ENCODE results near the gene CPNE5. TPM values are rescaled to one million over a fixed set of nuclear protein-coding genes. Genes with fewer than 3 reads are reported as not detected.

CPNE5 gene
- total and polyA plus RNA-seq, 9 of the 15 experiments (the other 6 are each of a cell fraction or from before 2014, with no cell fraction given), result 0.14 to 1.0 (median 0.46) TPM; not detected in 2

DNA sequence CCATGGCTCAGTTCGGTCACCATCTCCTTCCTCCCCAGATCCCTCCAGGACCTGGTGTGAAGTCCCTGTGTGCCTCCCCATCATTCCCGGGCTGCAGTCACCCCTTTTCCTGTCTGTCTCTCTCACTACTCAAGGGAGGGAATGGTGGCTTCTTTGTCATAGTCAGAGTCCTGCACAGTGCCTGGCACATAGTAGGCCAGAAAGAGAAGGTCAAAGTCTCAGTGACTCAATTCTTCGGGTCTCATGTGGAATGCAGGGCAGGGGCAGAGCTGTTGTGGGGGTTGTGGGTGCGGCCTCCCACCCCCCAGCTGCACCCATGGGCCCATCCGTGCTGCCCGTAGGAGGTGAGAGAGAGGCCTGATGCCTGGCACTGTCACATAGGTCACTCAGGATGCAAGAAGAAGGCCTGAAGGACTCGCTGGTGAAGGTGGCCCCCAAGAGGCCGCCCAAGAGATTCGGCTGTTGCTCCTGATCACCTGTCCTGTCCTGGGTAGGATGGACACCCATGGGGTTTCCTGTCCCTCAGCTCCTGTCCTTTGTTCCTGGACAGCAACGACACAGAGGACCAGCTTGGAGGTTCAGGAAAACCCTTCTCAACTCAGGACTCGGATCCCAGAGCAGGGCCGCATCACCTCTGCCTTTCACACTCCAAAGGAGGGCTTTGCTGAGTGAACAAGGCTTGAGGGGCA, 107.5 kb downstream of the CPNE5 start:
- Histone ChIP-seq H3K27me3 (ENCODE audit: control insufficient read depth in 2 of 2, insufficient read depth in 2 of 2, low read length in 2 of 2) (peaks cover 53 to 69% of the 10 kb centered on the region in 2 experiments), H3K4me1 (replicated peaks in 1 of 2; ENCODE audit: control insufficient read depth in 2 of 2, insufficient read depth in 2 of 2, low read length in 2 of 2) (peaks cover 0 to 3% of the 10 kb centered on the region in 2 experiments; a peak in 3 of 5 replicates), H3K9me1 (ENCODE audit: control insufficient read depth, insufficient read depth, low read length) (no peaks in the 10 kb centered on the region), H3K4me3 (no peak overlapping the region), H3K79me2 (ENCODE audit: control insufficient read depth, insufficient read depth, low read length) (no peaks in the 10 kb centered on the region), H4K20me1 (replicated peaks; ENCODE audit: control insufficient read depth, insufficient read depth, low read length) (peaks cover 8% of the 10 kb centered on the region; the same call in 1 of the 2 replicates), H3K4me2 (ENCODE audit: insufficient read depth, low read length) (no peak overlapping the region), H3K36me3 (ENCODE audit: control insufficient read depth, insufficient read depth, low read length) (no peaks in the 10 kb centered on the region), H3K27ac (ENCODE audit: extremely low read depth, low read depth, low read length) (no peak overlapping the region), H3K9ac (ENCODE audit: insufficient read depth in 1 of 2, low read depth in 2 of 2, low read length in 2 of 2) (no peak overlapping the region), H2AFZ (ENCODE audit: low read depth, low read length) (no peak overlapping the region), H3K9me3 (replicated peaks; ENCODE audit: control insufficient read depth, insufficient read depth, low read depth, low read length) (no peaks in the 10 kb centered on the region)
- TF ChIP-seq RAD21 (CRISPR knock-in tag; conservative IDR thresholded peaks at IDR 0.05 in 1 of 2, IDR thresholded peaks at IDR 0.05 in 1 of 2) (peak in 1 of 2 experiments; percentile 21; a peak in 1 of 4 replicates), ZKSCAN1 (IDR thresholded peaks at IDR 0.05; ENCODE audit: low read depth, low read length) (peak; percentile 86)
- TF ChIP-seq, protein P1, sequence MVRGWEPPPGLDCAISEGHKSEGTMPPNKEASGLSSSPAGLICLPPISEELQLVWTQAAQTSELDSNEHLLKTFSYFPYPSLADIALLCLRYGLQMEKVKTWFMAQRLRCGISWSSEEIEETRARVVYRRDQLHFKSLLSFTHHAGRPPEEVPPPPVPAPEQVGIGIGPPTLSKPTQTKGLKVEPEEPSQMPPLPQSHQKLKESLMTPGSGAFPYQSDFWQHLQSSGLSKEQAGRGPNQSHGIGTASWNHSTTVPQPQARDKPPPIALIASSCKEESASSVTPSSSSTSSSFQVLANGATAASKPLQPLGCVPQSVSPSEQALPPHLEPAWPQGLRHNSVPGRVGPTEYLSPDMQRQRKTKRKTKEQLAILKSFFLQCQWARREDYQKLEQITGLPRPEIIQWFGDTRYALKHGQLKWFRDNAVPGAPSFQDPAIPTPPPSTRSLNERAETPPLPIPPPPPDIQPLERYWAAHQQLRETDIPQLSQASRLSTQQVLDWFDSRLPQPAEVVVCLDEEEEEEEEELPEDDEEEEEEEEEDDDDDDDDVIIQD (CRISPR knock-in tag; IDR thresholded peaks at IDR 0.05), result no peak
- TF ChIP-seq, protein P2, sequence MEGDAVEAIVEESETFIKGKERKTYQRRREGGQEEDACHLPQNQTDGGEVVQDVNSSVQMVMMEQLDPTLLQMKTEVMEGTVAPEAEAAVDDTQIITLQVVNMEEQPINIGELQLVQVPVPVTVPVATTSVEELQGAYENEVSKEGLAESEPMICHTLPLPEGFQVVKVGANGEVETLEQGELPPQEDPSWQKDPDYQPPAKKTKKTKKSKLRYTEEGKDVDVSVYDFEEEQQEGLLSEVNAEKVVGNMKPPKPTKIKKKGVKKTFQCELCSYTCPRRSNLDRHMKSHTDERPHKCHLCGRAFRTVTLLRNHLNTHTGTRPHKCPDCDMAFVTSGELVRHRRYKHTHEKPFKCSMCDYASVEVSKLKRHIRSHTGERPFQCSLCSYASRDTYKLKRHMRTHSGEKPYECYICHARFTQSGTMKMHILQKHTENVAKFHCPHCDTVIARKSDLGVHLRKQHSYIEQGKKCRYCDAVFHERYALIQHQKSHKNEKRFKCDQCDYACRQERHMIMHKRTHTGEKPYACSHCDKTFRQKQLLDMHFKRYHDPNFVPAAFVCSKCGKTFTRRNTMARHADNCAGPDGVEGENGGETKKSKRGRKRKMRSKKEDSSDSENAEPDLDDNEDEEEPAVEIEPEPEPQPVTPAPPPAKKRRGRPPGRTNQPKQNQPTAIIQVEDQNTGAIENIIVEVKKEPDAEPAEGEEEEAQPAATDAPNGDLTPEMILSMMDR (IDR thresholded peaks at IDR 0.05 in 2 of 3, conservative IDR thresholded peaks at IDR 0.05 in 1 of 3; ENCODE audit: insufficient read depth in 2 of 3, low read depth in 1 of 3, low read length in 3 of 3), result peak in 2 of 3 experiments; percentile 9 to 23; a peak in 2 of 6 replicates
- CTCF ChIA-PET (ENCODE audit: low intra/inter-chr PET ratio), result interaction anchor here (0.6 kb wide), 1 partner anchor 1217 kb away, joined by 5 read pairs; no protein-coding TSS in a partner anchor
- 2% methylated on average over 12 of the region's 12 CpGs for WGBS (ENCODE audit: insufficient coverage, low coverage, missing lambda C conversion rate)
- DNase-seq (ENCODE audit: extremely low read depth in 1 of 4, low spot score in 3 of 4) (peak in 1 of 4 experiments; percentile 20), FAIRE-seq (no peak), ATAC-seq (peak; percentile 22; the same call in 2 of the 3 replicates)
- in situ Hi-C loops (cut with MboI) (no loop called here), intact Hi-C loops (cut with micrococcal nuclease) (no loop called here)
- POLR2A ChIA-PET, result interaction anchor here (0.9 kb wide), 1 partner anchor 45 kb away, joined by 3 read pairs; no protein-coding TSS in a partner anchor
- BruUV-seq (replicated peaks), result no TSS peak
